ENCODE results near the gene SLC12A3.

GRCh38 chr16:56842133-56842532 lies 22.9 kb upstream of the SLC12A3 start:
- TF ChIP-seq MXD4 (CRISPR knock-in tag; IDR thresholded peaks at IDR 0.05; ENCODE audit: borderline replicate concordance) (no peak), STAT6 (CRISPR knock-in tag; conservative IDR thresholded peaks at IDR 0.05; ENCODE audit: low read depth) (no peak), CTCF (IDR thresholded peaks at IDR 0.05) (no peak), ATF2 (CRISPR knock-in tag; IDR thresholded peaks at IDR 0.05; ENCODE audit: borderline replicate concordance, low read depth) (no peak), E2F5 (CRISPR knock-in tag; IDR thresholded peaks at IDR 0.05) (no peak)

Data from WTC11 (cell line).